GM23338 (cell line): ENCODE data around the gene OVOL3.

Source experiments
- CTCF ChIP-seq, 2 experiments: fragments of 200-600 bp in 1 of 2; sonication (generic) in 1 of 2; conservative IDR thresholded peaks; 2 replicates each; pipeline versions ENCODE4 v1.5.1 to v1.6.1; 2016 to 2017; ENCODE audit warnings: antibody characterized with exemption in 2 of 2, low read depth in 2 of 2, mild to moderate bottlenecking in 2 of 2, moderate library complexity in 1 of 2
- EZH2 ChIP-seq: fragments of 200-600 bp; sonication (generic); IDR thresholded peaks from one replicate; pipeline ENCODE4 v1.8.0; 2017; ENCODE audit warnings: antibody characterized with exemption, mild to moderate bottlenecking, low read depth; ENCODE audit not compliant: unreplicated experiment
- EZH2phosphoT487 ChIP-seq: fragments of 200-600 bp; sonication (generic); IDR thresholded peaks from one replicate; pipeline ENCODE4 v1.8.1; 2018; ENCODE audit warnings: antibody characterized with exemption; ENCODE audit not compliant: unreplicated experiment
- ZNF462 ChIP-seq: fragments of 250-450 bp; sonication (Bioruptor Pico); IDR thresholded peaks from 2 replicates; pipeline ENCODE4 v1.5.0; 2020; ENCODE audit warnings: mild to moderate bottlenecking, moderate library complexity

GRCh38 chr19:36106441-36106840, 4.5 kb upstream of the OVOL3 start:
- TF ChIP-seq CTCF (conservative IDR thresholded peaks at IDR 0.05; ENCODE audit: low read depth in 2 of 2), result no peak
- TF ChIP-seq EZH2, result no peak
- no peak for TF ChIP-seq EZH2phosphoT487
- TF ChIP-seq ZNF462 (CRISPR knock-in tag), result no peak
